ENCODE measurements around the gene SAMD5. TPM values are rescaled to one million over a fixed set of nuclear protein-coding genes. Genes with fewer than 3 reads are reported as not detected.
A peak's percentile ranks its signal among the peaks of the same experiment; 100 is the strongest.

Gene SAMD5
- total RNA-seq, 6 donors from 2014 or later = 4.1 to 10.8 (median 5.6) TPM

DNA sequence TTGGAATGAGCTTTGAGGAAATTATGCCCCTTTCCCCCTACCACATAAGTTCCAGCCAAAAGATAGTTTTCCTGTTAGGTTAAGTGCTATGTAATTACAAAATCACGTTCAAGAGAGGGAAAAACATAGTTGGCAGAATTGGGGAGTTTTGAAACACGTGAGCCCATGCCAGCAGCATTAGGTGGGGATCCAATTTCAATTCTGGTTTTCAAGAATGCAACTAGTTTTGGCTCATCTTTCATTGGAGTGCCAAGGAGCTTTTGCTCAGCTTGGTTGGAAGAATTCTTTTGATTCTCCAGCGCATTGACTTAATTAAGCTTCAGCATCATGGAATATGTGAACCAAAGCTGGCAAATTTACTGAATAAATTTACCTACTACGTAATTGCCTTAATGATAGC lies 95.9 kb downstream of the SAMD5 start:
- Histone ChIP-seq H3K27me3 (no peaks in the 10 kb centered on the region), H3K4me3 (no peak overlapping the region), H3K36me3 (no peaks in the 10 kb centered on the region), H3K27ac (peak overlapping the region in 1 of 4 donors; percentile 30), H3K9me3 (no peaks in the 10 kb centered on the region), H3K4me1 (no peaks in the 10 kb centered on the region)
- ATAC-seq (ENCODE audit: low FRiP score in 2 of 2) = no peak
- DNase-seq = no peak
- TF ChIP-seq POLR2AphosphoS5 (IDR thresholded peaks at IDR 0.05) = no peak
- no peak for TF ChIP-seq POLR2A (IDR thresholded peaks at IDR 0.05)
- TF ChIP-seq EP300 (IDR thresholded peaks at IDR 0.05) = no peak
- TF ChIP-seq, protein P1, sequence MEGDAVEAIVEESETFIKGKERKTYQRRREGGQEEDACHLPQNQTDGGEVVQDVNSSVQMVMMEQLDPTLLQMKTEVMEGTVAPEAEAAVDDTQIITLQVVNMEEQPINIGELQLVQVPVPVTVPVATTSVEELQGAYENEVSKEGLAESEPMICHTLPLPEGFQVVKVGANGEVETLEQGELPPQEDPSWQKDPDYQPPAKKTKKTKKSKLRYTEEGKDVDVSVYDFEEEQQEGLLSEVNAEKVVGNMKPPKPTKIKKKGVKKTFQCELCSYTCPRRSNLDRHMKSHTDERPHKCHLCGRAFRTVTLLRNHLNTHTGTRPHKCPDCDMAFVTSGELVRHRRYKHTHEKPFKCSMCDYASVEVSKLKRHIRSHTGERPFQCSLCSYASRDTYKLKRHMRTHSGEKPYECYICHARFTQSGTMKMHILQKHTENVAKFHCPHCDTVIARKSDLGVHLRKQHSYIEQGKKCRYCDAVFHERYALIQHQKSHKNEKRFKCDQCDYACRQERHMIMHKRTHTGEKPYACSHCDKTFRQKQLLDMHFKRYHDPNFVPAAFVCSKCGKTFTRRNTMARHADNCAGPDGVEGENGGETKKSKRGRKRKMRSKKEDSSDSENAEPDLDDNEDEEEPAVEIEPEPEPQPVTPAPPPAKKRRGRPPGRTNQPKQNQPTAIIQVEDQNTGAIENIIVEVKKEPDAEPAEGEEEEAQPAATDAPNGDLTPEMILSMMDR (IDR thresholded peaks at IDR 0.05) = no peak
- 66 to 70% methylated on average over 4 of the region's 4 CpGs for WGBS, 2 donors

- Histone ChIP-seq H3K4me3 (no peak overlapping the region), H3K36me3 (no peaks in the 10 kb centered on the region), H3K27ac (no peak overlapping the region), H3K4me1 (no peaks in the 10 kb centered on the region), H3K9me3 (no peaks in the 10 kb centered on the region), H3K27me3 (no peaks in the 10 kb centered on the region)
- 91 to 92% methylated on average over 5 of the region's 5 CpGs for WGBS, 2 donors
- DNase-seq = no peak
- TF ChIP-seq EP300 (IDR thresholded peaks at IDR 0.05) = no peak
- TF ChIP-seq POLR2AphosphoS5 (IDR thresholded peaks at IDR 0.05) = no peak
- no peak for ATAC-seq (ENCODE audit: low FRiP score in 2 of 2)
These were observed 103.5 kb downstream of the SAMD5 start for GRCh38 chr6:147611992-147612391.

GRCh38 chr6:147614501-147614900 lies 106.0 kb downstream of the SAMD5 start:
- DNase-seq = no peak
- Histone ChIP-seq H3K27me3 (no peaks in the 10 kb centered on the region), H3K27ac (no peak overlapping the region), H3K4me3 (no peak overlapping the region), H3K36me3 (no peaks in the 10 kb centered on the region), H3K9me3 (no peaks in the 10 kb centered on the region), H3K4me1 (no peaks in the 10 kb centered on the region)
- TF ChIP-seq, protein P1 (IDR thresholded peaks at IDR 0.05) = no peak
- TF ChIP-seq POLR2A (IDR thresholded peaks at IDR 0.05) (no peak), POLR2AphosphoS5 (IDR thresholded peaks at IDR 0.05) (no peak), EP300 (IDR thresholded peaks at IDR 0.05) (no peak)
- 63 to 75% methylated on average over 4 of the region's 4 CpGs for WGBS, 2 donors
- ATAC-seq (ENCODE audit: low FRiP score in 2 of 2) = no peak

DNA sequence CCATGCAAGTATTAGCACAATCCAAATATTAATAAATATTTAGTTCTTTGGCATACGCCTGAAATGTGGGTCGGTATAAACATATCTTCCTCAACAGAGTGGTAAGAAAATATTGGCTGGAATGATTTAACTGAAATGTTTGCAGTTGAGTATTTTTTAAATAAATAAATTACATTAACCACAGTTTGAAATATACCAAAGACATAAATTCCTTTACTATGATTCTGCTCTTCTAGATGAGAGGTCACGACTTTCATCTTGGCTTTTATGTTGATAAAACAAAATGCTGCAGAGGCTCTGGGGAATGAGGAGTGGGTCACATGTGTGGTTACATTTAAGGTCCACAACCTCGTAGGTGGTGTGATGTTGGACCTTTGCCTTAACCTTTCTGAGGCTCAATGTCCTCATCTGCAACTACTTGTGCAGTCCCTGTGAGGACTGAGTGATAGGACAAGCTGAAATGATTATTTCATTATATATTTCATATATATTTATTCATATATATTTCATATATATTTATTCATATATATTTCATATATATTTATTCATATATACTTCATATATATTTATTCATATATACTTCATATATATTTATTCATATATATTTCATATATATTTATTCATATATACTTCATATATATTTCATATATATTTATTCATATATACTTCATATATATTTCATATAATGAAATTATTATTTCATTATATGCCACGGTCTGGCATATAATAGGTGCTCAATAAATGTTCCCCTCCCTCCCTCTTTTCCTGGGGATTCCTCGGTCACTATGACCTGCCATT lies 107.4 kb downstream of the SAMD5 start:
- no peak for DNase-seq
- no peak overlapping the region for H3K27ac ChIP-seq
- no peak overlapping the region for H3K4me3 ChIP-seq
- no peaks in the 10 kb centered on the region for H3K4me1 ChIP-seq
- WGBS, 2 donors = 67 to 77% methylated on average over 6 of the region's 6 CpGs
- no peaks in the 10 kb centered on the region for H3K27me3 ChIP-seq
- no peaks in the 10 kb centered on the region for H3K36me3 ChIP-seq
- no peaks in the 10 kb centered on the region for H3K9me3 ChIP-seq
- TF ChIP-seq EP300 (IDR thresholded peaks at IDR 0.05) (no peak), POLR2AphosphoS5 (IDR thresholded peaks at IDR 0.05) (no peak), POLR2A (IDR thresholded peaks at IDR 0.05) (no peak)
- TF ChIP-seq, protein P1 (IDR thresholded peaks at IDR 0.05) = no peak
- ATAC-seq (ENCODE audit: low FRiP score in 2 of 2) = no peak

- H3K27me3 ChIP-seq = no peaks in the 10 kb centered on the region
- 75 to 89% methylated on average over 3 of the region's 3 CpGs for WGBS, 2 donors
- H3K9me3 ChIP-seq = no peaks in the 10 kb centered on the region
- TF ChIP-seq POLR2A (IDR thresholded peaks at IDR 0.05) (no peak), POLR2AphosphoS5 (IDR thresholded peaks at IDR 0.05) (no peak), EP300 (IDR thresholded peaks at IDR 0.05) (no peak)
- TF ChIP-seq, protein P1 (IDR thresholded peaks at IDR 0.05) = no peak
- H3K36me3 ChIP-seq = no peaks in the 10 kb centered on the region
- ATAC-seq (ENCODE audit: low FRiP score in 2 of 2) = no peak
- H3K27ac ChIP-seq = no peak overlapping the region
- H3K4me1 ChIP-seq = no peaks in the 10 kb centered on the region
- DNase-seq = no peak
- H3K4me3 ChIP-seq = no peak overlapping the region
These were observed 108.9 kb downstream of the SAMD5 start for GRCh38 chr6:147617366-147617765.
